CD14-positive monocyte (primary cell): ENCODE data around the gene CMPK1. TPM values are rescaled to one million over a fixed set of nuclear protein-coding genes. Genes with fewer than 3 reads are reported as not detected.

ENCODE experiments used
- DNase-seq, 3 donors: peaks; one replicate each; pipeline ENCODE4 v3.0.0-alpha.2; 2011 to 2022
- H2AFZ ChIP-seq: 2 replicates; pipeline ENCODE4 v1.6.0; 2012; ENCODE audit warnings: mild to moderate bottlenecking, low read depth, low read length, inconsistent platforms; ENCODE audit not compliant: insufficient read depth, poor library complexity, severe bottlenecking
- H3K27ac ChIP-seq, 2 donors: 1 replicate in 1 of 2; 2 replicates in 1 of 2; pipeline ENCODE4 v1.5.1; 2012 to 2013; ENCODE audit warnings: low read length in 2 of 2, control low read depth in 1 of 2, inconsistent platforms in 1 of 2, low read depth in 1 of 2, mild to moderate bottlenecking in 1 of 2
- H3K27me3 ChIP-seq, 2 donors: one replicate each; pipeline versions ENCODE4 v1.6.0 to v1.6.1; 2011 to 2013; ENCODE audit warnings: low read length in 2 of 2; ENCODE audit not compliant: control insufficient read depth in 2 of 2, insufficient read depth in 2 of 2
- H3K36me3 ChIP-seq, 2 donors: replicated peaks in 1 of 2; 1 replicate in 1 of 2; 2 replicates in 1 of 2; pipeline versions ENCODE4 v1.5.1 to v1.6.1; 2012 to 2013; ENCODE audit warnings: low read length in 2 of 2, control low read depth in 1 of 2, inconsistent platforms in 1 of 2, mild to moderate bottlenecking in 1 of 2; ENCODE audit not compliant: insufficient read depth in 2 of 2, control insufficient read depth in 1 of 2
- H3K4me1 ChIP-seq, 2 donors: 1 replicate in 1 of 2; 2 replicates in 1 of 2; pipeline versions ENCODE4 v1.5.1 to v1.6.1; 2012 to 2013; ENCODE audit warnings: low read length in 2 of 2, control low read depth in 1 of 2, inconsistent platforms in 1 of 2, mild to moderate bottlenecking in 1 of 2, moderate library complexity in 1 of 2; ENCODE audit not compliant: insufficient read depth in 2 of 2, control insufficient read depth in 1 of 2
- H3K4me2 ChIP-seq: replicated peaks from 2 replicates; pipeline ENCODE3; 2012; ENCODE audit warnings: low read length, moderate library complexity, mild to moderate bottlenecking; ENCODE audit not compliant: poor library complexity, severe bottlenecking; ENCODE audit errors: extremely low read depth
- H3K4me3 ChIP-seq, 3 experiments: fragments of 200-600 bp in 1 of 3; sonication (generic) in 1 of 3; replicated peaks in 1 of 3; 1 replicate in 2 of 3; 2 replicates in 1 of 3; pipeline ENCODE4 v1.5.1; 2011 to 2013; ENCODE audit warnings: low read length in 3 of 3, mild to moderate bottlenecking in 3 of 3, control low read depth in 2 of 3, low read depth in 2 of 3, inconsistent platforms in 1 of 3, moderate library complexity in 1 of 3
- H3K79me2 ChIP-seq: 2 replicates; pipeline ENCODE4 v1.6.0; 2012; ENCODE audit warnings: mild to moderate bottlenecking, control low read depth, inconsistent platforms, low read length, moderate library complexity; ENCODE audit not compliant: insufficient read depth
- H3K9ac ChIP-seq: 2 replicates; pipeline ENCODE4 v1.6.0; 2017; ENCODE audit warnings: low read length, mild to moderate bottlenecking; ENCODE audit not compliant: insufficient read depth, poor library complexity, severe bottlenecking
- H3K9me3 ChIP-seq, 2 donors: replicated peaks in 1 of 2; 1 replicate in 1 of 2; 2 replicates in 1 of 2; pipeline versions ENCODE4 v1.5.1 to v1.6.1; 2012 to 2013; ENCODE audit warnings: low read length in 2 of 2, control low read depth in 1 of 2; ENCODE audit not compliant: control insufficient read depth in 1 of 2, insufficient read depth in 1 of 2
- H4K20me1 ChIP-seq: 2 replicates; pipeline ENCODE4 v1.6.0; 2012; ENCODE audit warnings: mild to moderate bottlenecking, low read length, control low read depth, moderate library complexity; ENCODE audit not compliant: insufficient read depth
- H3K27ac Mint-ChIP-seq, 7 donors: one replicate each; pipeline ENCODE4 v1.8.0; 2020; ENCODE audit warnings: mild to moderate bottlenecking in 7 of 7, mixed read lengths in 7 of 7, moderate library complexity in 6 of 7, inconsistent platforms in 2 of 7
- H3K27me3 Mint-ChIP-seq, 3 donors: one replicate each; pipeline ENCODE4 v1.8.0; 2021 to 2022; ENCODE audit warnings: low read depth in 3 of 3, mild to moderate bottlenecking in 3 of 3, mixed read lengths in 3 of 3, moderate library complexity in 3 of 3, inconsistent platforms in 1 of 3
- H3K36me3 Mint-ChIP-seq, 2 donors: one replicate each; pipeline ENCODE4 v1.8.0; 2020; ENCODE audit warnings: mixed read lengths in 2 of 2, inconsistent platforms in 1 of 2, mild to moderate bottlenecking in 1 of 2
- H3K4me1 Mint-ChIP-seq: one replicate; pipeline ENCODE4 v1.8.0; 2020; ENCODE audit warnings: mild to moderate bottlenecking, mixed read lengths
- H3K4me3 Mint-ChIP-seq, 2 donors: one replicate each; pipeline ENCODE4 v1.8.0; 2020; ENCODE audit warnings: mild to moderate bottlenecking in 2 of 2, mixed read lengths in 2 of 2, moderate library complexity in 1 of 2
- H3K9me3 Mint-ChIP-seq, 7 donors: one replicate each; pipeline ENCODE4 v1.8.0; 2020 to 2022; ENCODE audit warnings: mixed read lengths in 7 of 7, mild to moderate bottlenecking in 6 of 7, moderate library complexity in 6 of 7, inconsistent platforms in 2 of 7
- CTCF ChIP-seq: fragments of 200-600 bp; IDR thresholded peaks from one replicate; pipeline ENCODE4 v1.8.0; 2022; ENCODE audit warnings: antibody characterized with exemption, mild to moderate bottlenecking
- WGBS: methylation state at CpG from one replicate; pipeline ENCODE4 v1.1.5; 2013; ENCODE audit warnings: missing lambda C conversion rate; ENCODE audit not compliant: insufficient coverage; 5-methylcytosine and 5-hydroxymethylcytosine counted together
- intact Hi-C, 2 donors: fragments of 100-400 bp; cut with micrococcal nuclease; formaldehyde crosslinking; loops; one replicate each; pipeline versions ENCODE4 v1.15.0 to v1.15.1; 2023
- polyA plus RNA-seq, 3 donors: library from polyadenylated mRNA; depleted of rRNA in 1 of 3; unstranded in 2 of 3; stranded (reverse) in 1 of 3; fragments of 300-500 nt in 2 of 3; fragments of >200 nt in 1 of 3; fragmentation: Illumina TruSeq in 2 of 3; gene quantifications; 1 replicate in 2 of 3; 2 replicates in 1 of 3; pipeline ENCODE4 v1.2.3, GENCODE V29; 2012 to 2021

The CMPK1 gene
- polyA plus RNA-seq, 3 donors, result 17.4 to 67.6 (median 65.2) TPM

GRCh38 chr1:47399846-47400155, 66.2 kb downstream of the CMPK1 start:
- H2AFZ ChIP-seq, result no peak overlapping the region

GRCh38 chr1:47401761-47402160, 68.2 kb downstream of the CMPK1 start:
- H3K9ac ChIP-seq, result no peak overlapping the region
- no peak overlapping the region for H3K27ac ChIP-seq
- H3K79me2 ChIP-seq, result no peaks in the 10 kb centered on the region
- H3K36me3 ChIP-seq, result no peaks in the 10 kb centered on the region
- Mint-ChIP-seq H3K36me3 (no peaks in the 10 kb centered on the region), H3K4me3 (no peak overlapping the region), H3K27me3 (peaks cover 6 to 25% (median 13%) of the 10 kb centered on the region in 3 donors), H3K27ac (no peak overlapping the region), H3K9me3 (peaks cover 0 to 3% (median 0%) of the 10 kb centered on the region in 7 donors), H3K4me1 (no peaks in the 10 kb centered on the region)
- TF ChIP-seq CTCF, result no peak
- DNase-seq, result no peak
- 93% methylated on average over 2 of the region's 4 CpGs for WGBS
- no peaks in the 10 kb centered on the region for H4K20me1 ChIP-seq
- H3K27me3 ChIP-seq, result peaks cover 0 to 3% of the 10 kb centered on the region in 2 donors
- H3K4me2 ChIP-seq, result no peak overlapping the region
- no peak overlapping the region for H3K4me3 ChIP-seq
- intact Hi-C loops, result no loop called here
- H2AFZ ChIP-seq, result no peak overlapping the region
- H3K4me1 ChIP-seq, result no peaks in the 10 kb centered on the region
- H3K9me3 ChIP-seq, result no peaks in the 10 kb centered on the region

More at GRCh38 chr1:47399846-47400155, 66.2 kb downstream of the CMPK1 start:
- Mint-ChIP-seq H3K27ac (no peak overlapping the region), H3K36me3 (no peaks in the 10 kb centered on the region), H3K27me3 (peaks cover 7 to 27% (median 10%) of the 10 kb centered on the region in 3 donors), H3K4me3 (no peak overlapping the region), H3K4me1 (no peaks in the 10 kb centered on the region), H3K9me3 (peaks cover 0 to 3% (median 0%) of the 10 kb centered on the region in 7 donors)
- Histone ChIP-seq H3K4me2 (no peak overlapping the region), H3K4me1 (no peaks in the 10 kb centered on the region), H3K9ac (no peak overlapping the region), H3K4me3 (no peak overlapping the region), H4K20me1 (no peaks in the 10 kb centered on the region), H3K9me3 (no peaks in the 10 kb centered on the region), H3K27ac (no peak overlapping the region), H3K27me3 (no peaks in the 10 kb centered on the region), H3K79me2 (no peaks in the 10 kb centered on the region), H3K36me3 (no peaks in the 10 kb centered on the region)
- no peak for DNase-seq
- no peak for TF ChIP-seq CTCF
- WGBS, result 100% methylated on average over 2 of the region's 4 CpGs
- intact Hi-C loops, result no loop called here
